Naive B cell (primary cell): ENCODE data around the gene DCK. TPM values are rescaled to one million over a fixed set of nuclear protein-coding genes. Genes with fewer than 3 reads are reported as not detected.

Source experiments
- polyA plus RNA-seq, 6 donors: library from polyadenylated mRNA; unstranded; fragments of 300-500 nt; fragmentation: Illumina TruSeq; gene quantifications; one replicate each; pipeline ENCODE4 v1.2.3, GENCODE V29; 2021; ENCODE audit warnings: low read depth in 6 of 6

Gene DCK
- polyA plus RNA-seq, 6 donors from 2014 or later = 154 to 228 (median 181) TPM

Other genes with a start within 250 kb of the DCK start
- gene GRSF1, start 153.8 kb upstream of the DCK start, polyA plus RNA-seq = 10 to 100 TPM; 58.6 to 93.9 (median 74.7) TPM
- gene MOB1B, start 91.3 kb upstream of the DCK start, polyA plus RNA-seq = 1 to 10 TPM in 4 of 6 donors, under 1 TPM in 2; 0.91 to 2.1 (median 1.2) TPM